ENCODE measurements around the gene ANKRD55. TPM values are rescaled to one million over a fixed set of nuclear protein-coding genes. Genes with fewer than 3 reads are reported as not detected.

Gene ANKRD55
- total and polyA plus RNA-seq, 2 donors from 2014 or later = 0.26 to 1.2 TPM

- Histone ChIP-seq H3K36me3 (ENCODE audit: control insufficient read depth in 2 of 3, insufficient read depth in 3 of 3, low read length in 3 of 3) (no peaks in the 10 kb centered on the region), H3K9ac (ENCODE audit: low read length in 3 of 3) (no peak overlapping the region), H3K9me3 (ENCODE audit: control insufficient read depth in 2 of 3, insufficient read depth in 1 of 3, low read length in 3 of 3) (no peaks in the 10 kb centered on the region), H3K27ac (ENCODE audit: low read depth in 2 of 2, low read length in 2 of 2) (no peak overlapping the region), H3K27me3 (ENCODE audit: control insufficient read depth, insufficient read depth, low read length) (no peaks in the 10 kb centered on the region), H3K4me1 (ENCODE audit: control insufficient read depth in 2 of 3, insufficient read depth in 2 of 3, low read depth in 1 of 3, low read length in 3 of 3) (peaks cover 0 to 13% (median 0%) of the 10 kb centered on the region in 3 donors), H3K4me3 (ENCODE audit: low read length in 3 of 3) (no peak overlapping the region)
- TF ChIP-seq, protein P1, sequence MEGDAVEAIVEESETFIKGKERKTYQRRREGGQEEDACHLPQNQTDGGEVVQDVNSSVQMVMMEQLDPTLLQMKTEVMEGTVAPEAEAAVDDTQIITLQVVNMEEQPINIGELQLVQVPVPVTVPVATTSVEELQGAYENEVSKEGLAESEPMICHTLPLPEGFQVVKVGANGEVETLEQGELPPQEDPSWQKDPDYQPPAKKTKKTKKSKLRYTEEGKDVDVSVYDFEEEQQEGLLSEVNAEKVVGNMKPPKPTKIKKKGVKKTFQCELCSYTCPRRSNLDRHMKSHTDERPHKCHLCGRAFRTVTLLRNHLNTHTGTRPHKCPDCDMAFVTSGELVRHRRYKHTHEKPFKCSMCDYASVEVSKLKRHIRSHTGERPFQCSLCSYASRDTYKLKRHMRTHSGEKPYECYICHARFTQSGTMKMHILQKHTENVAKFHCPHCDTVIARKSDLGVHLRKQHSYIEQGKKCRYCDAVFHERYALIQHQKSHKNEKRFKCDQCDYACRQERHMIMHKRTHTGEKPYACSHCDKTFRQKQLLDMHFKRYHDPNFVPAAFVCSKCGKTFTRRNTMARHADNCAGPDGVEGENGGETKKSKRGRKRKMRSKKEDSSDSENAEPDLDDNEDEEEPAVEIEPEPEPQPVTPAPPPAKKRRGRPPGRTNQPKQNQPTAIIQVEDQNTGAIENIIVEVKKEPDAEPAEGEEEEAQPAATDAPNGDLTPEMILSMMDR (IDR thresholded peaks at IDR 0.05; ENCODE audit: borderline replicate concordance, extremely low read depth, insufficient read depth) = peak; percentile 73
- intact Hi-C loops (cut with DNase I) = no loop called here
- DNase-seq (peak in 4 of 5 donors; percentile 72 to 90 (median 80)), FAIRE-seq (peak; percentile 37)
Observed at GRCh38 chr5:56200971-56201666, 32.0 kb downstream of the ANKRD55 start.

DNA sequence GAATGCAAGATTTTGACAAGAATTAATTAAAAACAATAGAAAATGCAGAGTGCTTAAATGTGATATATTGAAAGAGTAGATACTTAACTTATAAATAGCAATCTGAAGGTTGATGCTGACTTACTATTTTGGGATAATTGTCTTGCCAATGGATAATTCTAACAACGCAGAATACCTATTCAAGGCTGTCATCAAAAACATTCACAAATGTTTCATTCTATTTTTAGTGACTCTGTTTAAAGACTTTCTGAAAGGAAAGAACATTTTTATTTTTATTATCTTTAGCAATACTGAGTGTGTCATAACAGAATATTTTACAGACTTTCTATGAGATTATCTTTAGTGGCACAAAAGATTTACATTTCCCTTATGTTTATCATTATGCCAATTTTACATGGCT lies 38.1 kb downstream of the ANKRD55 start:
- H3K4me1 ChIP-seq (ENCODE audit: control insufficient read depth in 2 of 3, insufficient read depth in 2 of 3, low read depth in 1 of 3, low read length in 3 of 3) = peaks cover 0 to 2% (median 0%) of the 10 kb centered on the region in 3 donors
- TF ChIP-seq, protein P1 (IDR thresholded peaks at IDR 0.05; ENCODE audit: borderline replicate concordance, extremely low read depth, insufficient read depth) = no peak
- no peak overlapping the region for H3K4me3 ChIP-seq (ENCODE audit: low read length in 3 of 3)
- FAIRE-seq = peak; percentile 23
- no peak for DNase-seq
- no peaks in the 10 kb centered on the region for H3K36me3 ChIP-seq (ENCODE audit: control insufficient read depth in 2 of 3, insufficient read depth in 3 of 3, low read length in 3 of 3)
- no peaks in the 10 kb centered on the region for H3K9me3 ChIP-seq (ENCODE audit: control insufficient read depth in 2 of 3, insufficient read depth in 1 of 3, low read length in 3 of 3)
- H3K27me3 ChIP-seq (ENCODE audit: control insufficient read depth, insufficient read depth, low read length) = no peaks in the 10 kb centered on the region
- no peak overlapping the region for H3K27ac ChIP-seq (ENCODE audit: low read depth in 2 of 2, low read length in 2 of 2)
- intact Hi-C loops (cut with DNase I) = no loop called here
- no peak overlapping the region for H3K9ac ChIP-seq (ENCODE audit: low read length in 3 of 3)

DNA sequence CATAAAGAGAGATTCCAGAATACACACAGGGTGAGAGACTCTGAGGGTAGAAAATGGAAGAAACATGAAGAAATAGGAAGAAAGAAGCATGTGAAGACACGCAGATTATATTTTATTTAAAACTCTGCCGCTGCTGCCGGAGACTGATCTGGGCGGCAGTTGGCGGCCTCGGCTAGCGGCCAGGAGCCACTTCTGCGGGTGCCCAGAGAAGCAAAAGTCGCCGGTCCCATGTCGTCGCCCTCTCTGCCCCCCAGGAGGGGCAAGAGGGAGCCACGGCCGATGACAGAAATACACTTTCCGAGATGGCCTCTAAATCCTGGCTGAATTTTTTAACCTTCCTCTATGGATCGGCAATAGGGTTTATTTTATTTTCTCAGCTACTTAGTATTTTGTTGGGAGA lies 40.9 kb downstream of the ANKRD55 start:
- Histone ChIP-seq H3K27ac (ENCODE audit: low read depth in 2 of 2, low read length in 2 of 2) (no peak overlapping the region), H3K36me3 (ENCODE audit: control insufficient read depth in 2 of 3, insufficient read depth in 3 of 3, low read length in 3 of 3) (no peaks in the 10 kb centered on the region), H3K4me3 (ENCODE audit: low read length in 3 of 3) (no peak overlapping the region), H3K4me1 (ENCODE audit: control insufficient read depth in 2 of 3, insufficient read depth in 2 of 3, low read depth in 1 of 3, low read length in 3 of 3) (peaks cover 0 to 2% (median 0%) of the 10 kb centered on the region in 3 donors), H3K27me3 (ENCODE audit: control insufficient read depth, insufficient read depth, low read length) (no peaks in the 10 kb centered on the region), H3K9me3 (ENCODE audit: control insufficient read depth in 2 of 3, insufficient read depth in 1 of 3, low read length in 3 of 3) (no peaks in the 10 kb centered on the region), H3K9ac (ENCODE audit: low read length in 3 of 3) (no peak overlapping the region)
- intact Hi-C loops (cut with DNase I) = no loop called here
- TF ChIP-seq, protein P1 (IDR thresholded peaks at IDR 0.05; ENCODE audit: borderline replicate concordance, extremely low read depth, insufficient read depth) = no peak
- DNase-seq = no peak
- no peak for FAIRE-seq

Measured in kidney (tissue), 14 donors.